Pancreas (tissue), 10 donors: ENCODE data around the gene CHST11. TPM values are rescaled to one million over a fixed set of nuclear protein-coding genes. Genes with fewer than 3 reads are reported as not detected.

Experiments used
- ATAC-seq, 4 donors: fragments of 200-7000 bp; cut with Tn5 transposase; one replicate each; pipeline versions ENCODE4 v1.8.0 to v1.9.1; 2020; ENCODE audit warnings: mild to moderate bottlenecking in 4 of 4, moderate library complexity in 4 of 4
- DNase-seq, 6 donors: peaks; one replicate each; pipeline ENCODE4 v3.0.0-alpha.2; 2020
- FAIRE-seq: peaks from 2 replicates; lab custom pipeline; 2012; peaks lifted over from hg19 to GRCh38; lab: Jason Lieb, UNC
- H3K27ac ChIP-seq, 4 donors: fragments of 200-600 bp; sonication (generic); 1 replicate in 3 of 4; 2 replicates in 1 of 4; pipeline versions ENCODE4 v1.5.0 to v1.8.0; 2020
- H3K27me3 ChIP-seq, 4 donors: fragments of 200-600 bp; one replicate each; pipeline ENCODE4 v1.8.0; 2021
- H3K36me3 ChIP-seq, 3 donors: fragments of 200-600 bp; sonication (generic) in 1 of 3; one replicate each; pipeline versions ENCODE4 v1.5.0 to v1.8.0; 2020 to 2021
- H3K4me1 ChIP-seq, 3 donors: fragments of 200-600 bp; one replicate each; pipeline ENCODE4 v1.8.0; 2021
- H3K4me3 ChIP-seq, 4 donors: fragments of 200-600 bp; sonication (generic) in 2 of 4; one replicate each; pipeline versions ENCODE4 v1.5.0 to v1.8.0; 2020 to 2021
- H3K9me3 ChIP-seq, 4 donors: fragments of 200-600 bp; one replicate each; pipeline ENCODE4 v1.8.0; 2021
- WGBS, 2 donors: extraction: QIAGEN DNeasy Blood & Tissue Kit; methylation state at CpG; one replicate each; pipeline ENCODE4 v1.1.7; 2013; 5-methylcytosine and 5-hydroxymethylcytosine counted together
- intact Hi-C, 3 donors: fragments of 100-400 bp; cut with DNase I; formaldehyde crosslinking; loops; one replicate each; pipeline versions ENCODE4 v1.11.1 to v1.14.2; 2022
- polyA plus RNA-seq, 2 donors: library from polyadenylated mRNA; stranded (reverse); fragments of 200-250 nt; gene quantifications; one replicate each; pipeline ENCODE4 v1.2.3, GENCODE V29; 2013
- total RNA-seq, 6 donors: library from RNA; stranded (reverse); fragmentation: NEBNext Ultra II Directional in 4 of 6; extraction: Animal tissue kit (Norgen Biotek cat#: 25700) in 4 of 6; gene quantifications; one replicate each; pipeline versions ENCODE4 v1.2.1 to v1.2.4, GENCODE V29; 2021 to 2023
- TF ChIP-seq, protein P1 (sequence below), 4 donors: fragments of 200-600 bp; sonication (generic) in 3 of 4; IDR thresholded peaks; one replicate each; pipeline versions ENCODE4 v1.5.0 to v1.8.0; 2021; ENCODE audit warnings: antibody characterized with exemption in 4 of 4
- donor health status: healthy with polysubstance abuse.
- donor health status: DM: no; HTN: no; CAD: no; lungs with moderate emphysema.
- donor health status: DM: no; HTN: no; CAD: no.
- donor health status: control.
- donor health status: control.
- donor health status: Bipolar disorder and iron deficiency.
- donor health status: DM: yes; HTN: yes; CAD: no.
- donor health status: DM: no; HTN: no; CAD: no.
- donor health status: DM: no; HTN: no; CAD: no.
- donor health status: DM: yes; HTN: yes; CAD: no.

CHST11 gene
- total and polyA plus RNA-seq, 8 donors = 1.1 to 14.8 (median 7.8) TPM

DNA sequence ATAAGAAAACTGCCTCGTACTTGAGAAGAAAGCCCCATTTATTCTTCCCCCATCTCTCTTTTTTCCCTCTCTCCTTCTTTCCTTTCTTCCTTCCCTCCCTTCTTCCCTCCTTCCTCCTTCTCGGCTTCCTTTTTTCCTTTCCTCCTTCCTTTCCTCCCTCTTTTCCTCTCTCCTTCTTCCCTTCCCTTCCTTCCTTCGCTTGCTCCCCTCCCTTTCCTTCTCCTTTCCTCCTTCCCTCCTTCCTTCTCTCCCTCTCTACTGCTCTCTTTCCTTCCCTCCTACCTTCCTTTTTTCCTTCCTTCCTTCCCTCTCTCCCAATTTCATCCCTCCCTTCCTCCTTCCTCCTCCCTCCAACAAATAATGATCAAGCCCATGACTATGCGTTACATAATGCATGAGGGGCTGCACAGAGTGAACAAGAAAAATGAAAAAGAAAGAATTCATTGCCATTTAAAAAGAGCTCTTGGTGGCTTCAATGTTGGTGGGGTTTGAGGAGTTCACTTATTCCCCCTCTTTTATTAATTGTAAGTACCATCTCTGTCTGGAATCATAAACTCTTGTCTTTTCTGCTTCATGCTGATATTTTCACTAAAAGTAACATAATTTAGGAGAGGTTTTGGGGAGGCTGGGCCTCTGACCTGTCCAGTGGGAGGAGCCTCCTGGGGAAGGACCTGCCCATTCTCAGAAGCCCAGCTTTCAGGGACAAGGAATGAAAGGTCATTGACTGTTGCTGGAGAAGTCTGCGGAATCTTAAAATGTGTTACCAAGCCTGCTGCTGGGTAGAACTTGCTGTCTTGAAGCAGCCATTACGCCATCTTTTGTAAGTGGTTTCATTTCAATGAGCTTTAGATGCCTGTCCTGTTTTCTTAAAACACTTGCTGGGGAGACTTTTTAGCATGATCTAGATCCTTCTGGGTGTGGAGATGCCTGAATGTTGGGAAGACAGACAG lies 144.3 kb downstream of the CHST11 start:
- 93 to 97% methylated on average over 6 of the region's 6 CpGs for WGBS, 2 donors
- intact Hi-C loops = no loop called here
- ATAC-seq (peak in 1 of 4 donors; percentile 28), FAIRE-seq (no peak), DNase-seq (peak in 1 of 6 donors; percentile 17)
- Histone ChIP-seq H3K36me3 (no peaks in the 10 kb centered on the region), H3K27ac (no peak overlapping the region), H3K9me3 (no peaks in the 10 kb centered on the region), H3K4me1 (peaks cover 11 to 14% (median 11%) of the 10 kb centered on the region in 3 donors), H3K4me3 (no peak overlapping the region), H3K27me3 (no peaks in the 10 kb centered on the region)
- TF ChIP-seq, protein P1, sequence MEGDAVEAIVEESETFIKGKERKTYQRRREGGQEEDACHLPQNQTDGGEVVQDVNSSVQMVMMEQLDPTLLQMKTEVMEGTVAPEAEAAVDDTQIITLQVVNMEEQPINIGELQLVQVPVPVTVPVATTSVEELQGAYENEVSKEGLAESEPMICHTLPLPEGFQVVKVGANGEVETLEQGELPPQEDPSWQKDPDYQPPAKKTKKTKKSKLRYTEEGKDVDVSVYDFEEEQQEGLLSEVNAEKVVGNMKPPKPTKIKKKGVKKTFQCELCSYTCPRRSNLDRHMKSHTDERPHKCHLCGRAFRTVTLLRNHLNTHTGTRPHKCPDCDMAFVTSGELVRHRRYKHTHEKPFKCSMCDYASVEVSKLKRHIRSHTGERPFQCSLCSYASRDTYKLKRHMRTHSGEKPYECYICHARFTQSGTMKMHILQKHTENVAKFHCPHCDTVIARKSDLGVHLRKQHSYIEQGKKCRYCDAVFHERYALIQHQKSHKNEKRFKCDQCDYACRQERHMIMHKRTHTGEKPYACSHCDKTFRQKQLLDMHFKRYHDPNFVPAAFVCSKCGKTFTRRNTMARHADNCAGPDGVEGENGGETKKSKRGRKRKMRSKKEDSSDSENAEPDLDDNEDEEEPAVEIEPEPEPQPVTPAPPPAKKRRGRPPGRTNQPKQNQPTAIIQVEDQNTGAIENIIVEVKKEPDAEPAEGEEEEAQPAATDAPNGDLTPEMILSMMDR (IDR thresholded peaks at IDR 0.05) = no peak

DNA sequence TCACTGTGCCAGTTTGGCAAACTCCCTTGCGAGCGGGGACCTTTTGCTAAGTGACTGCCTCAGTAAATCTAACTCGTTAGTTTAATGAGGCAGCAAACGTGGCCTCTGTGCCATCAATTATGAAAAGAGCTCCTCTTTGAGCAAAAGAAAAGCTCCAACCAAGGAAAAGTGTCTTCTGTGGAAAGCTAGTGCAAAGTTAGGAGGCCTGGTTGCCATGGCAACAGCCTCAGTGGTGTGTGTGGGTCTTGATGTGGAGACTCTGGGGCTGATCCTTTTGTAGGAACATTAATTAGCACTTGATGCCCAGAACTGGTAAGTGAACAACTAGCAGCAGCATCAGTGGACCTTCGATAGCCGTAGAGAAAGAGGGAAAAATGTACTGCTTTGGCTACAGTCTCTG lies 145.7 kb downstream of the CHST11 start:
- no peak overlapping the region for H3K27ac ChIP-seq
- WGBS, 2 donors = 93 to 96% methylated on average over 6 of the region's 6 CpGs
- DNase-seq (no peak), FAIRE-seq (no peak), ATAC-seq (no peak)
- intact Hi-C loops = no loop called here
- TF ChIP-seq, protein P1 (IDR thresholded peaks at IDR 0.05) = no peak
- no peaks in the 10 kb centered on the region for H3K9me3 ChIP-seq
- no peaks in the 10 kb centered on the region for H3K36me3 ChIP-seq
- no peak overlapping the region for H3K4me3 ChIP-seq
- peaks cover 11 to 14% (median 11%) of the 10 kb centered on the region in 3 donors for H3K4me1 ChIP-seq
- H3K27me3 ChIP-seq = no peaks in the 10 kb centered on the region

DNA sequence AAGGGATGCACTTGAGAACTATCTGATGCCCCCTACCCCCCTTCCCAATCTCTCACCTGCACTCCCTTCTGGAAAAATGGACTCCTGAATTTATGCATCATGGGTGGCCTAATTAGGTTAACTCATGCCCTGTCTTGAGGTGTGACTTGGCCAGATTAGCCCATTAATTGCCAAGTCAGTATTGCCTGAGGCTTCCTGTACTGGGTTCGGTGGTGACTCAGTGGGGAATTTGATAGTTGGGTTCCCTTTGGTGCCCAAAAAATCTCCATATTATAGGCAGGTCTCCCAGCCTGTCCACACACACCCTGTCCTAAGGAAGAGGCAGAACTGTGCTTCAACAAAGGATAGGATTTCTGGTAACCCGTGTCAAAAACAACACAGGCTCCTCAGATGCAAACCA lies 146.1 kb downstream of the CHST11 start:
- WGBS, 2 donors = 93 to 97% methylated on average over 2 of the region's 2 CpGs
- FAIRE-seq (no peak), ATAC-seq (no peak), DNase-seq (no peak)
- intact Hi-C loops = no loop called here
- Histone ChIP-seq H3K36me3 (no peaks in the 10 kb centered on the region), H3K4me3 (no peak overlapping the region), H3K9me3 (no peaks in the 10 kb centered on the region), H3K27me3 (no peaks in the 10 kb centered on the region), H3K27ac (no peak overlapping the region), H3K4me1 (peaks cover 11 to 14% (median 11%) of the 10 kb centered on the region in 3 donors)
- TF ChIP-seq, protein P1 (IDR thresholded peaks at IDR 0.05) = no peak

DNA sequence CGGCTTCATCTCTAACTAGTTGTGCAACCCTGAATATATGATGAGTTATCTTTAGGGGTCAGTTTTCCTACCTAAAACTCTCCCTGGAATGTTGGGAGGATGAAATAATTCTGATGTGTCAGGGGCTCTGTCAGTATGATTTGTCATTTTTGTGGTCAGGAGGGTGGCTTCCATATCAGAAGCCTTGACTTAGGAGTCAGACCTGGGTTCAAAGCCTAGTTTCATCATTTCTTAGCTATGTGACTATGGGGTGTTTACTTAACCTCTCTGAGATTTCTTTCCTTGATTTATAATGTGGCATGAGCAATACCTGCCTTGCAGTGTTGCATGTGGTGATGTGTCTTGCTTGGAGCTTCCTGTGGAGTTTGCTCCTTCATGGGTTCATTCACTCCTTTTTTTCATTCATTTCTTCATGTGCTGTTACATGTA lies 146.8 kb downstream of the CHST11 start:
- peaks cover 11 to 12% (median 11%) of the 10 kb centered on the region in 3 donors for H3K4me1 ChIP-seq
- no peak for ATAC-seq
- H3K36me3 ChIP-seq = no peaks in the 10 kb centered on the region
- H3K9me3 ChIP-seq = no peaks in the 10 kb centered on the region
- TF ChIP-seq, protein P1 (IDR thresholded peaks at IDR 0.05) = no peak
- no peak for DNase-seq
- 97 to 100% methylated on average over 1 of the region's 1 CpG for WGBS, 2 donors
- H3K4me3 ChIP-seq = no peak overlapping the region
- H3K27me3 ChIP-seq = no peaks in the 10 kb centered on the region
- no peak for FAIRE-seq
- peak overlapping the region in 1 of 4 donors; percentile 48 for H3K27ac ChIP-seq
- intact Hi-C loops = no loop called here
